DOHH2 (cell line): ENCODE measurements around the gene RBM28.

Experiments used
- H3F3A ChIP-seq: fragments of 200-600 bp; sonication (generic), shearing (Covaris generic); 2 replicates; pipeline ENCODE4 v1.6.0; 2016; ENCODE audit warnings: antibody characterized with exemption, mild to moderate bottlenecking; ENCODE audit not compliant: control insufficient read depth, insufficient read depth
- H3K27ac ChIP-seq: fragments of 200-600 bp; sonication (generic); 2 replicates; pipeline ENCODE4 v1.5.1; 2014; ENCODE audit warnings: low read depth, mild to moderate bottlenecking, low read length, moderate library complexity
- H3K27me3 ChIP-seq: fragments of 200-600 bp; sonication (generic); 2 replicates; pipeline ENCODE4 v1.6.1; 2014; ENCODE audit warnings: mild to moderate bottlenecking, low read length, mixed read lengths; ENCODE audit not compliant: control insufficient read depth
- H3K36me3 ChIP-seq: fragments of 200-600 bp; sonication (generic); 2 replicates; pipeline ENCODE4 v1.6.1; 2014; ENCODE audit warnings: mild to moderate bottlenecking, low read length, moderate library complexity, mixed read lengths; ENCODE audit not compliant: control insufficient read depth
- H3K4me1 ChIP-seq: fragments of 200-600 bp; sonication (generic); 2 replicates; pipeline ENCODE4 v1.6.1; 2014; ENCODE audit warnings: mild to moderate bottlenecking, low read length, mixed read lengths; ENCODE audit not compliant: control insufficient read depth
- H3K4me2 ChIP-seq: fragments of 200-600 bp; sonication (generic); 2 replicates; pipeline ENCODE4 v1.6.0; 2014; ENCODE audit warnings: mild to moderate bottlenecking, low read length, moderate library complexity
- H3K4me3 ChIP-seq: fragments of 200-600 bp; sonication (generic); 2 replicates; pipeline ENCODE4 v1.5.1; 2014; ENCODE audit warnings: mild to moderate bottlenecking, low read length, mixed read lengths
- H3K79me2 ChIP-seq: fragments of 200-600 bp; sonication (generic); 2 replicates; pipeline ENCODE4 v1.6.1; 2014; ENCODE audit warnings: mild to moderate bottlenecking, low read length, mixed read lengths; ENCODE audit not compliant: control insufficient read depth
- H3K9me2 ChIP-seq: fragments of 200-600 bp; sonication (generic); replicated peaks from 2 replicates; pipeline ENCODE4 v1.6.1; 2014; ENCODE audit warnings: mild to moderate bottlenecking, low read length, mixed read lengths; ENCODE audit not compliant: control insufficient read depth
- H3K9me3 ChIP-seq: fragments of 200-600 bp; sonication (generic); 2 replicates; pipeline ENCODE4 v1.6.1; 2014; ENCODE audit warnings: antibody characterized with exemption, low read length, mixed read lengths; ENCODE audit not compliant: control insufficient read depth, insufficient read depth
- H4K20me1 ChIP-seq: fragments of 200-600 bp; sonication (generic); 2 replicates; pipeline ENCODE4 v1.6.0; 2014; ENCODE audit warnings: low read depth, mild to moderate bottlenecking, antibody characterized with exemption, low read length, moderate library complexity; ENCODE audit not compliant: control insufficient read depth, insufficient read depth
- EZH2phosphoT487 ChIP-seq: fragments of 200-600 bp; sonication (generic); IDR thresholded peaks from 2 replicates; pipeline ENCODE4 v1.6.1; 2017; ENCODE audit warnings: borderline replicate concordance, mild to moderate bottlenecking, antibody characterized with exemption, low read length, moderate library complexity, mixed read lengths
- TF ChIP-seq, protein P1 (sequence below): fragments of 200-600 bp; sonication (generic); IDR thresholded peaks from one replicate; pipeline ENCODE4 v1.5.1; 2014; ENCODE audit warnings: antibody characterized with exemption, mild to moderate bottlenecking, low read depth, low read length; ENCODE audit not compliant: poor library complexity, severe bottlenecking

RBM28 gene

DNA sequence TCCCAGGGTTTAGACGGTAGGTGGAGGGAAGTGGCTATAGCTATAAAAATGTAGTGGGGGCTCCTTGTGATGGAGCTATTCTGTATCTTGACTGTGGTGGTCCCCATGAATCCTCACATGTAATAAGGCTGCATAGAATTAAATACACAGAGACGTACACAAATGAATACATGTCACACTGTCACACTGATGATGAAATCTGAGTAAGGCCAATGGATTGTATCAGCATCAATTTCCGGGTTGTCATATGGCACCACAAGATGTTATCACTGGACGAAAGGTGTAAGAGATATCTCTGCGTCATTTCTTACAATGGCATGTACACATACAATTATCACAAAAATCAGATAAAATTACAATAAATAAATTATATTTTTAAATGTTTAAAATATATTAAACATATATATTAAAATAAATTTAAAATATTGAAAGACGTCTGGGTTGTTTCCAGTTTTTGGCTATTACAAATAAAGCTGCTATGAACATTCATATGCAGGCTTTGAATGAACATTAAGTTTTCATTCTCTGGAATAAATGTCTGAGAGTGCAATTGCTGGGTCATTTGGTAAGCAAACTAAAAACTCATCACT lies 64.5 kb downstream of the RBM28 start:
- H3K4me3 ChIP-seq, result no peak overlapping the region
- no peaks in the 10 kb centered on the region for H3K4me1 ChIP-seq
- no peaks in the 10 kb centered on the region for H3K9me2 ChIP-seq
- no peaks in the 10 kb centered on the region for H3K27me3 ChIP-seq
- no peaks in the 10 kb centered on the region for H3K36me3 ChIP-seq
- H3K27ac ChIP-seq, result no peak overlapping the region
- H3K79me2 ChIP-seq, result no peaks in the 10 kb centered on the region
- H3K9me3 ChIP-seq, result no peaks in the 10 kb centered on the region
- H4K20me1 ChIP-seq, result no peaks in the 10 kb centered on the region
- no peaks in the 10 kb centered on the region for H3F3A ChIP-seq
- no peak overlapping the region for H3K4me2 ChIP-seq
- TF ChIP-seq, protein P1, sequence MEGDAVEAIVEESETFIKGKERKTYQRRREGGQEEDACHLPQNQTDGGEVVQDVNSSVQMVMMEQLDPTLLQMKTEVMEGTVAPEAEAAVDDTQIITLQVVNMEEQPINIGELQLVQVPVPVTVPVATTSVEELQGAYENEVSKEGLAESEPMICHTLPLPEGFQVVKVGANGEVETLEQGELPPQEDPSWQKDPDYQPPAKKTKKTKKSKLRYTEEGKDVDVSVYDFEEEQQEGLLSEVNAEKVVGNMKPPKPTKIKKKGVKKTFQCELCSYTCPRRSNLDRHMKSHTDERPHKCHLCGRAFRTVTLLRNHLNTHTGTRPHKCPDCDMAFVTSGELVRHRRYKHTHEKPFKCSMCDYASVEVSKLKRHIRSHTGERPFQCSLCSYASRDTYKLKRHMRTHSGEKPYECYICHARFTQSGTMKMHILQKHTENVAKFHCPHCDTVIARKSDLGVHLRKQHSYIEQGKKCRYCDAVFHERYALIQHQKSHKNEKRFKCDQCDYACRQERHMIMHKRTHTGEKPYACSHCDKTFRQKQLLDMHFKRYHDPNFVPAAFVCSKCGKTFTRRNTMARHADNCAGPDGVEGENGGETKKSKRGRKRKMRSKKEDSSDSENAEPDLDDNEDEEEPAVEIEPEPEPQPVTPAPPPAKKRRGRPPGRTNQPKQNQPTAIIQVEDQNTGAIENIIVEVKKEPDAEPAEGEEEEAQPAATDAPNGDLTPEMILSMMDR, result no peak
- no peak for TF ChIP-seq EZH2phosphoT487

DNA sequence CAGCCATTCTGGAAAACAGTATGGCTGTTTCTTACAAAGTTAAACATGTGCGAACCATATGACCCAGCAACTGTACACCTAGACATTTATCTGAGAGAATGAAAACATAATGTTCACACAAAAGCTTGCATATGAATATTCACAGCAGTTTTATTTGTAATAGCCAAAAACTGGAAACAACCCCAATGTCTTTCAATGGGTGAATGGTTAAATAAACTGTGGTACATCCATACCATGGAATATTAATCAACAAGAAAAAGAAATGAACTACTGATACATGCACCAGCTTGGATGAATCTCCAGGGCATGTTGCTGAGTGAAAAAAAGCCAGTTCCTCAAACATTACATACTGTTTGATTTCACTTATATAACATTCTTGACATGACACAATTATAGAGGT lies 65.3 kb downstream of the RBM28 start:
- Histone ChIP-seq H3K4me1 (no peaks in the 10 kb centered on the region), H3K36me3 (no peaks in the 10 kb centered on the region), H3K27ac (no peak overlapping the region), H4K20me1 (no peaks in the 10 kb centered on the region), H3K79me2 (no peaks in the 10 kb centered on the region), H3K4me2 (no peak overlapping the region), H3K4me3 (no peak overlapping the region), H3K9me3 (no peaks in the 10 kb centered on the region), H3K9me2 (no peaks in the 10 kb centered on the region), H3F3A (no peaks in the 10 kb centered on the region), H3K27me3 (no peaks in the 10 kb centered on the region)
- TF ChIP-seq, protein P1, result no peak
- no peak for TF ChIP-seq EZH2phosphoT487

DNA sequence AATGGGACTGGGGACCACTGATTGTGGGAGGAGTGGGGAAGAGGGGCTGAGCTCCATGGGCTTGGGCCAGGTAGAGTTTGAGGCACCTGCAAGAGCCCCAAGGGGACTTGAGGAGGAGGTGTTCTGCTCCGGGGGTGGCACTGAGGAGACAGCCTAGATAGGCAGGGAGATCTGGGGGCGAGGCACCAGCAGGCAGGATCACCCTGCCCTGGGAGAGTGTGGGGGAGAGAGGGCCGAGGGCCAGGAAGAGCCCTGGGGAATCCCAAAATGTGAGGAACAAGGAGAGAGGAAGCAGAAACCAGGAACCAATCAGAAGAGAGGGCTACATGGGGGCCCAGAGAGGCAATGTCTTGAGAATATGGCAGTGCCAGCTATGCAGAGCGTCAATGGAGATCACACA lies 68.0 kb downstream of the RBM28 start:
- Histone ChIP-seq H3K4me3 (no peak overlapping the region), H4K20me1 (no peaks in the 10 kb centered on the region), H3K79me2 (no peaks in the 10 kb centered on the region), H3K9me3 (no peaks in the 10 kb centered on the region), H3K9me2 (no peaks in the 10 kb centered on the region), H3K27me3 (no peaks in the 10 kb centered on the region), H3K4me2 (no peak overlapping the region), H3K4me1 (no peaks in the 10 kb centered on the region), H3K27ac (no peak overlapping the region), H3F3A (no peaks in the 10 kb centered on the region), H3K36me3 (no peaks in the 10 kb centered on the region)
- TF ChIP-seq EZH2phosphoT487, result no peak
- TF ChIP-seq, protein P1, result no peak
